ENCODE data around the gene PINLYP.

Gene PINLYP

GRCh38 chr19:43606569-43607229 is 31.1 kb downstream of the PINLYP start:
- no peak for DNase-seq (ENCODE audit: low read depth)

GRCh38 chr19:43607238-43608205 is 31.9 kb downstream of the PINLYP start:
- DNase-seq (ENCODE audit: low read depth) = no peak

GRCh38 chr19:43609872-43610271 is 34.3 kb downstream of the PINLYP start:
- DNase-seq (ENCODE audit: low read depth) = no peak

- no peak for DNase-seq (ENCODE audit: low read depth)
These were observed 34.9 kb downstream of the PINLYP start for GRCh38 chr19:43610493-43610892.

GRCh38 chr19:43611788-43612187 is 36.2 kb downstream of the PINLYP start, which contains the start of gene SRRM5:
SRRM5 (plus strand) TSS chr19:43612088; CDS start chr19:43612122, 34 bp downstream.
- DNase-seq (ENCODE audit: low read depth) = no peak

- no peak for DNase-seq (ENCODE audit: low read depth)
These were observed 36.8 kb downstream of the PINLYP start for GRCh38 chr19:43612374-43612773.

- DNase-seq (ENCODE audit: low read depth) = no peak
These were observed 40.7 kb downstream of the PINLYP start for GRCh38 chr19:43616306-43616705.

- no peak for DNase-seq (ENCODE audit: low read depth)
These were observed 41.4 kb downstream of the PINLYP start for GRCh38 chr19:43616954-43617353.

GRCh38 chr19:43618921-43619261 is 43.3 kb downstream of the PINLYP start:
- DNase-seq (ENCODE audit: low read depth) = no peak

GRCh38 chr19:43619262-43620060 is 43.9 kb downstream of the PINLYP start, which contains the start of gene ZNF428:
ZNF428 (minus strand) TSS chr19:43619629; CDS start chr19:43614304, 5,325 bp downstream.
- peak; percentile 81 for DNase-seq (ENCODE audit: low read depth)

GRCh38 chr19:43620061-43621001 is 44.7 kb downstream of the PINLYP start:
- peak; percentile 76 for DNase-seq (ENCODE audit: low read depth)

GRCh38 chr19:43622070-43622469 is 46.5 kb downstream of the PINLYP start:
- DNase-seq (ENCODE audit: low read depth) = no peak

- DNase-seq (ENCODE audit: low read depth) = no peak
These were observed 47.4 kb downstream of the PINLYP start for GRCh38 chr19:43622956-43623355.

- no peak for DNase-seq (ENCODE audit: low read depth)
These were observed 48.5 kb downstream of the PINLYP start for GRCh38 chr19:43623889-43624670.

GRCh38 chr19:43624933-43625332 is 49.3 kb downstream of the PINLYP start:
- DNase-seq (ENCODE audit: low read depth) = peak; percentile 74

GRCh38 chr19:43625918-43626579 is 50.4 kb downstream of the PINLYP start:
- no peak for DNase-seq (ENCODE audit: low read depth)

GRCh38 chr19:43626838-43627237 is 51.2 kb downstream of the PINLYP start:
- DNase-seq (ENCODE audit: low read depth) = no peak

GRCh38 chr19:43628646-43629326 is 53.2 kb downstream of the PINLYP start:
- no peak for DNase-seq (ENCODE audit: low read depth)

GRCh38 chr19:43631491-43631890 is 55.9 kb downstream of the PINLYP start:
- no peak for DNase-seq (ENCODE audit: low read depth)
